ENCODE results near the gene ECHS1.

Gene ECHS1

GRCh38 chr10:133316732-133317131 is 56.4 kb downstream of the ECHS1 start:
- in situ Hi-C loops (cut with HindIII; ENCODE audit: low pct_ligation_motif_present, low pct_unique_long_range_greater_than_20kb, low sequenced_read_pairs) = no loop called here
- DNase-seq = no peak

DNA sequence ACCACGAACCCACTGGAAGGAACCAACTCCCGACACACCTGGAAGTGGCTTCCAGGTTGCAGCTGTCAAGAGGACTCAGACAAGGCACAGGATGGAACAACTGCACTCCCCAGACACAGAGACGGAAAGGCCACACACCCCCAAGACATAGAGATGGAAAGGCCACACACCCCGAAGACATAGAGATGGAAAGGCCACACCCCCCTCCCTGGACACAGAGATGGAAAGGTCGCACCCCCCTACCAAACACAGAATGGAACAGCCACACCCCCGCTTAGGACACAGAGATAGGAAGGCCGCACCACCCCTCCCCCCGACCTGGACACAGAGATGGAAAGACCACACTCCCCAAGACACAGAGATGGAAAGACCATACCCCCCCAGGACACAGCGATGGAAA is 56.9 kb downstream of the ECHS1 start:
- DNase-seq = no peak
- in situ Hi-C loops (cut with HindIII; ENCODE audit: low pct_ligation_motif_present, low pct_unique_long_range_greater_than_20kb, low sequenced_read_pairs) = no loop called here

DNA sequence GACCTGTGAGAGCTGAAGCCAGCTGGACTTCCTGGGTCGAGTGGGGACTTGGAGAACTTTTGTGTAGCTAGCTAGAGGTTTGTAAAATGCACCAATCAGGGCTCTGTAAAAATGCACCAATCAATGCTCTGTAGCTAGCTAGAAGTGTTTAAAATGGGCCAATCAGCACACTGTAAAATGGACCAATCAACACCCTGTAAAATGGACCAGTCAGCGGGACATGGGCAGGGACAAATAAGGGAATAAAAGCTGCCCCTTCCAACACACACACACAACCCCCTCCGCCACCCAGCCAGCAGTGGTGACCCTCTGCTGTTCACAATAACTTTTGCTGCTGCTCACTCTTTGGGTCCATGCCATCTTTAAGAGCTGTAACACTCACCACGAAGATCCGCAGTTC is 57.3 kb downstream of the ECHS1 start:
- in situ Hi-C loops (cut with HindIII; ENCODE audit: low pct_ligation_motif_present, low pct_unique_long_range_greater_than_20kb, low sequenced_read_pairs) = no loop called here
- DNase-seq = peak; percentile 35

GRCh38 chr10:133314911-133315310 is 58.2 kb downstream of the ECHS1 start:
- in situ Hi-C loops (cut with HindIII; ENCODE audit: low pct_ligation_motif_present, low pct_unique_long_range_greater_than_20kb, low sequenced_read_pairs) = no loop called here
- no peak for DNase-seq

DNA sequence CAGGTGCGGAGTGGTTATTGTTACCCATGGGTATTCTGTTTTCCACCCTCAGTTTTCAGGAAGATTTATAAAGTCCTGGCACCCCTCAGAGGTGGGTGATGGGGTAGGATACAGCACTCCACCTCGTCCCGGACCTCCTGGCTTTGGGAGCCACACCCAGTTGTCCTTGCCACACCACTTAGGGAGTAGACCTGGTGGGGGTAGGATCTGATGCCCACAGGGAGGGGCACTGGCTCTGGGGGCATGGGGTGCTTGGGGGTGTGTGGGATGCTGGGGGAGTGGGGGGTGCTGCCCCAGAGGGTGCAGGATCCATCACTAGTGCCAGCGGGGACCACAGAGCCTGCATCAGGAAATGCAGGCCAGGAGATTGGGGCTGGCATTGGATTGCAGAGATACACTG is 60.0 kb downstream of the ECHS1 start:
- in situ Hi-C loops (cut with HindIII; ENCODE audit: low pct_ligation_motif_present, low pct_unique_long_range_greater_than_20kb, low sequenced_read_pairs) = no loop called here
- no peak for DNase-seq

DNA sequence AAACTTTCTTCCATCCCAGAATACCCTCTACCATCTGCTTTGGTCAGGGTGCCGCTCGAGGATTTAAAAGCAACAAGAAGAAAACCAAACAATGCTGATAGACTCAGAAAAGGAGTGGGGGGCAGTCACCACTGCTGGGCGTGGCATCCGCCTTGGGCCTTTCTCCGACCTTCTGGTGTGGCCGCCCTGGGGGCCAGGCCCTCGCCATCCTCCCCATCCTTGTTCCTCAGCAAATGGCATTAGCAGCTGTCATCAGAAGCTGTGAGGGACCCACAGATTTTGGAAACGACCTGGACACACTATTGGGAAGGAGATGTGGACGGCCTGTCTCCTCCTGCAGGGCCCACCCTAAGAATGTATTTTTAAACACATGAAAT is 60.4 kb downstream of the ECHS1 start:
- in situ Hi-C loops (cut with HindIII; ENCODE audit: low pct_ligation_motif_present, low pct_unique_long_range_greater_than_20kb, low sequenced_read_pairs) = no loop called here
- DNase-seq = no peak
